Endodermal cell (in vitro differentiated cells): ENCODE data around the gene ACYP2. TPM values are rescaled to one million over a fixed set of nuclear protein-coding genes. Genes with fewer than 3 reads are reported as not detected.
"Not testable (repeated sequence)": the region's sequence is repeated elsewhere in the genome, so short reads cannot be mapped to it uniquely, and the experiment has no call there.

ENCODE experiments used
- DNase-seq: peaks from one replicate; pipeline ENCODE4 v3.0.0-alpha.2; 2017
- H3K27ac ChIP-seq: 2 replicates; pipeline ENCODE4 v1.5.1; 2013; ENCODE audit warnings: mild to moderate bottlenecking, low read depth, low read length, moderate library complexity
- H3K27me3 ChIP-seq: 2 replicates; pipeline ENCODE4 v1.6.1; 2013; ENCODE audit warnings: mild to moderate bottlenecking, low read length, moderate library complexity; ENCODE audit not compliant: insufficient read depth, control insufficient read depth, poor library complexity, severe bottlenecking
- H3K36me3 ChIP-seq: 2 replicates; pipeline ENCODE4 v1.7.0; 2013; ENCODE audit warnings: mild to moderate bottlenecking, low read length, moderate library complexity; ENCODE audit not compliant: control insufficient read depth, insufficient read depth
- H3K4me1 ChIP-seq: one replicate; pipeline ENCODE4 v1.7.0; 2013; ENCODE audit warnings: low read length; ENCODE audit not compliant: control insufficient read depth, insufficient read depth
- H3K4me3 ChIP-seq: 2 replicates; pipeline ENCODE4 v1.5.1; 2013; ENCODE audit warnings: mild to moderate bottlenecking, low read length, moderate library complexity
- H3K9ac ChIP-seq: 2 replicates; pipeline ENCODE4 v1.6.1; 2013; ENCODE audit warnings: mild to moderate bottlenecking, low read length, moderate library complexity; ENCODE audit not compliant: poor library complexity, severe bottlenecking; ENCODE audit errors: extremely low read depth
- H3K9me3 ChIP-seq: 2 replicates; pipeline ENCODE4 v1.6.1; 2013; ENCODE audit warnings: mild to moderate bottlenecking, low read length, moderate library complexity; ENCODE audit not compliant: control insufficient read depth
- H3K27ac Mint-ChIP-seq: 2 replicates; pipeline ENCODE4 v1.8.0; 2020; ENCODE audit warnings: mixed read lengths
- H3K27me3 Mint-ChIP-seq: 2 replicates; pipeline ENCODE4 v1.8.0; 2021; ENCODE audit warnings: mild to moderate bottlenecking, mixed read lengths; ENCODE audit not compliant: insufficient read depth
- H3K36me3 Mint-ChIP-seq: 2 replicates; pipeline ENCODE4 v1.8.0; 2020; ENCODE audit warnings: low read depth, mixed read lengths
- H3K4me1 Mint-ChIP-seq: 2 replicates; pipeline ENCODE4 v1.8.0; 2020; ENCODE audit warnings: mixed read lengths
- H3K4me3 Mint-ChIP-seq: 2 replicates; pipeline ENCODE4 v1.8.0; 2020; ENCODE audit warnings: mild to moderate bottlenecking, moderate library complexity, mixed read lengths
- H3K9me3 Mint-ChIP-seq: 2 replicates; pipeline ENCODE4 v1.8.0; 2020; ENCODE audit warnings: mild to moderate bottlenecking, mixed read lengths
- CTCF ChIP-seq: fragments of 200-600 bp; sonication (generic); conservative IDR thresholded peaks from 2 replicates; pipeline ENCODE4 v1.5.0; 2021; ENCODE audit warnings: antibody characterized with exemption, mild to moderate bottlenecking
- WGBS, 2 experiments: methylation state at CpG; one replicate each; pipeline versions ENCODE4 v1.1.5 to v1.1.7; 2013; ENCODE audit warnings: missing lambda C conversion rate in 2 of 2, mixed read lengths in 1 of 2; ENCODE audit not compliant: insufficient coverage in 1 of 2, insufficient read length in 1 of 2; 5-methylcytosine and 5-hydroxymethylcytosine counted together
- total RNA-seq, 2 donors: library from RNA; stranded (reverse); fragmentation: NEBNext Ultra II Directional in 1 of 2; extraction: Animal tissue kit (Norgen Biotek cat#: 25700) in 1 of 2; gene quantifications; 2 replicates in 1 of 2; 3 replicates in 1 of 2; pipeline ENCODE4 v1.2.1, GENCODE V29; 2021

The ACYP2 gene
- total RNA-seq, 2 donors from 2014 or later: 7.4 to 8.6 TPM

- H3K27ac Mint-ChIP-seq: peak overlapping the region; percentile 99
- Histone ChIP-seq H3K27ac (peak overlapping the region; percentile 95), H3K9ac (peak overlapping the region; percentile 85), H3K4me1 (no peaks in the 10 kb centered on the region), H3K27me3 (no peaks in the 10 kb centered on the region), H3K9me3 (peaks cover 11% of the 10 kb centered on the region), H3K4me3 (peak overlapping the region; percentile 84), H3K36me3 (no peaks in the 10 kb centered on the region)
- H3K36me3 Mint-ChIP-seq: peaks cover 8% of the 10 kb centered on the region
- peaks cover 5% of the 10 kb centered on the region for H3K4me1 Mint-ChIP-seq
- DNase-seq: no peak
- WGBS, 2 experiments: 85% methylated on average over 3 of the region's 3 CpGs; no CpG with 5 or more reads in 1 of the 2 experiments
- no peaks in the 10 kb centered on the region for H3K27me3 Mint-ChIP-seq
- TF ChIP-seq CTCF: no peak
- H3K4me3 Mint-ChIP-seq: peak overlapping the region; percentile 86
- peaks cover 12% of the 10 kb centered on the region for H3K9me3 Mint-ChIP-seq
Measured at GRCh38 chr2:54114936-54115283, 505 bp upstream of the ACYP2 start.

GRCh38 chr2:54116598-54116997, 1.2 kb downstream of the ACYP2 start:
- WGBS, 2 experiments: 94 to 98% methylated on average over 9 to 10 of the region's 10 CpGs
- not testable (repeated sequence) for H3K4me1 Mint-ChIP-seq, H3K27me3 ChIP-seq, H3K27ac Mint-ChIP-seq, H3K27ac ChIP-seq, H3K36me3 ChIP-seq, H3K36me3 Mint-ChIP-seq, H3K4me1 ChIP-seq, H3K27me3 Mint-ChIP-seq, H3K9ac ChIP-seq, H3K4me3 Mint-ChIP-seq
- Histone ChIP-seq H3K9me3 (peaks cover 23% of the 10 kb centered on the region), H3K4me3 (peak overlapping the region; percentile 84)
- peak; percentile 70 for DNase-seq
- H3K9me3 Mint-ChIP-seq: peaks cover 24% of the 10 kb centered on the region

- Histone ChIP-seq H3K27ac (no peak overlapping the region), H3K27me3 (no peaks in the 10 kb centered on the region), H3K4me3 (no peak overlapping the region), H3K9ac (no peak overlapping the region), H3K9me3 (peaks cover 22% of the 10 kb centered on the region), H3K4me1 (no peaks in the 10 kb centered on the region), H3K36me3 (no peaks in the 10 kb centered on the region)
- TF ChIP-seq CTCF: no peak
- Mint-ChIP-seq H3K27ac (no peak overlapping the region), H3K9me3 (peaks cover 20% of the 10 kb centered on the region), H3K4me3 (no peak overlapping the region), H3K4me1 (no peaks in the 10 kb centered on the region), H3K36me3 (peaks cover 6% of the 10 kb centered on the region), H3K27me3 (no peaks in the 10 kb centered on the region)
- no peak for DNase-seq
- WGBS, 2 experiments: 92 to 98% methylated on average over 8 of the region's 8 CpGs
Measured at GRCh38 chr2:54120950-54121349, 5.5 kb downstream of the ACYP2 start.
